SK-N-DZ (cell line): ENCODE measurements around the gene TMEM18.

Experiments used
- DNase-seq: peaks from one replicate; pipeline ENCODE4 v3.0.0-alpha.2; 2015; ENCODE audit warnings: low spot score

TMEM18 gene

GRCh38 chr2:672606-672905 is 4.7 kb downstream of the TMEM18 start:
- no peak for DNase-seq

- DNase-seq: no peak
These were observed 5.2 kb downstream of the TMEM18 start for GRCh38 chr2:671787-672605.

- no peak for DNase-seq
These were observed 6.1 kb downstream of the TMEM18 start for GRCh38 chr2:671072-671471.

GRCh38 chr2:670637-671036 is 6.6 kb downstream of the TMEM18 start:
- no peak for DNase-seq

GRCh38 chr2:669323-669722 is 7.9 kb downstream of the TMEM18 start:
- DNase-seq: no peak

GRCh38 chr2:668000-668398 is 9.2 kb downstream of the TMEM18 start:
- no peak for DNase-seq

GRCh38 chr2:667332-667999 is 9.7 kb downstream of the TMEM18 start:
- DNase-seq: no peak

- no peak for DNase-seq
These were observed 10.8 kb downstream of the TMEM18 start for GRCh38 chr2:666441-666840.

GRCh38 chr2:665340-666073 is 11.7 kb downstream of the TMEM18 start:
- DNase-seq: no peak

GRCh38 chr2:664063-664462 is 13.1 kb downstream of the TMEM18 start:
- DNase-seq: no peak

- no peak for DNase-seq
These were observed 14.0 kb downstream of the TMEM18 start for GRCh38 chr2:663221-663620.

- DNase-seq: no peak
These were observed 15.9 kb downstream of the TMEM18 start for GRCh38 chr2:661360-661635.

- peak; percentile 30 for DNase-seq
These were observed 16.4 kb downstream of the TMEM18 start for GRCh38 chr2:660586-661359.

- DNase-seq: no peak
These were observed 17.2 kb downstream of the TMEM18 start for GRCh38 chr2:660029-660428.

- no peak for DNase-seq
These were observed 18.8 kb downstream of the TMEM18 start for GRCh38 chr2:658426-658825.

GRCh38 chr2:657766-658165 is 19.4 kb downstream of the TMEM18 start:
- no peak for DNase-seq

- no peak for DNase-seq
These were observed 20.5 kb downstream of the TMEM18 start for GRCh38 chr2:656676-657075.

- DNase-seq: no peak
These were observed 21.6 kb downstream of the TMEM18 start for GRCh38 chr2:655626-656025.

- DNase-seq: no peak
These were observed 22.3 kb downstream of the TMEM18 start for GRCh38 chr2:654896-655295.

- DNase-seq: no peak
These were observed 23.4 kb downstream of the TMEM18 start for GRCh38 chr2:653645-654425.

GRCh38 chr2:652881-653480 is 24.2 kb downstream of the TMEM18 start:
- no peak for DNase-seq
